H1 (cell line): Measurements from ENCODE around the gene SIGLEC7. TPM values are rescaled to one million over a fixed set of nuclear protein-coding genes. Genes with fewer than 3 reads are reported as not detected.

ENCODE experiments used
- CTCF ChIA-PET: fragments of 300-600 bp; sonication (Branson Sonifier 250); formaldehyde crosslinking; loops from one replicate; lab custom pipeline; 2021; ENCODE audit not compliant: partially characterized antibody; lab: Charles Lee
- POLR2A ChIA-PET: fragments of 300-600 bp; sonication (Branson Sonifier 250); formaldehyde crosslinking; loops from one replicate; lab custom pipeline; 2021; ENCODE audit warnings: inconsistent platforms; ENCODE audit not compliant: partially characterized antibody; lab: Charles Lee
- DNase-seq, 2 experiments: peaks; one replicate each; pipeline versions ENCODE4 v3.0.0 to v3.0.0-alpha.2; 2010 to 2022; ENCODE audit warnings: low spot score in 2 of 2, low read depth in 1 of 2, mixed read lengths in 1 of 2
- FAIRE-seq: peaks from 2 replicates; lab custom pipeline; 2011; peaks lifted over from hg19 to GRCh38; lab: Jason Lieb, UNC
- H2AFZ ChIP-seq: 2 replicates; pipeline ENCODE4 v1.8.1; 2012; ENCODE audit warnings: low read length, inconsistent platforms
- H2AK5ac ChIP-seq: 2 replicates; pipeline ENCODE4 v1.6.1; 2013; ENCODE audit warnings: low read depth, low read length
- H2BK120ac ChIP-seq: replicated peaks from 2 replicates; pipeline ENCODE3; 2013; ENCODE audit warnings: low read depth, low read length, inconsistent platforms
- H2BK12ac ChIP-seq: 2 replicates; pipeline ENCODE4 v1.6.1; 2013; ENCODE audit warnings: low read depth, low read length
- H2BK15ac ChIP-seq: 2 replicates; pipeline ENCODE4 v1.6.1; 2013; ENCODE audit warnings: low read length
- H2BK20ac ChIP-seq: 2 replicates; pipeline ENCODE4 v1.6.1; 2013; ENCODE audit warnings: low read length
- H2BK5ac ChIP-seq: 2 replicates; pipeline ENCODE4 v1.6.1; 2013; ENCODE audit warnings: low read depth, low read length
- H3K14ac ChIP-seq: 2 replicates; pipeline ENCODE4 v1.6.1; 2013; ENCODE audit warnings: inconsistent platforms; ENCODE audit not compliant: insufficient read length
- H3K18ac ChIP-seq: 2 replicates; pipeline ENCODE4 v1.6.1; 2013; ENCODE audit warnings: low read length; ENCODE audit errors: extremely low read depth
- H3K23ac ChIP-seq: 2 replicates; pipeline ENCODE4 v1.6.1; 2013; ENCODE audit warnings: inconsistent platforms; ENCODE audit not compliant: insufficient read length
- H3K23me2 ChIP-seq: 2 replicates; pipeline ENCODE4 v1.6.1; 2013; ENCODE audit warnings: low read depth, low read length
- H3K27ac ChIP-seq: 2 replicates; pipeline ENCODE4 v1.6.1; 2011; ENCODE audit warnings: low read depth, low read length, inconsistent platforms
- H3K27me3 ChIP-seq, 4 experiments: replicated peaks in 1 of 4; 1 replicate in 1 of 4; 2 replicates in 3 of 4; pipeline versions ENCODE4 v1.6.1 to v1.8.1; 2011 to 2013; ENCODE audit warnings: low read length in 3 of 4, mild to moderate bottlenecking in 3 of 4, inconsistent platforms in 2 of 4, mixed read lengths in 2 of 4, moderate library complexity in 1 of 4; ENCODE audit not compliant: control insufficient read depth in 3 of 4, insufficient read depth in 3 of 4; ENCODE audit errors: extremely low read depth in 1 of 4
- H3K36me3 ChIP-seq, 4 experiments: 2 replicates each; pipeline versions ENCODE4 v1.6.1 to v1.8.1; 2011 to 2013; ENCODE audit warnings: mild to moderate bottlenecking in 4 of 4, low read length in 3 of 4, moderate library complexity in 2 of 4, control low read depth in 1 of 4, inconsistent platforms in 1 of 4; ENCODE audit not compliant: insufficient read depth in 4 of 4, control insufficient read depth in 2 of 4
- H3K4ac ChIP-seq: replicated peaks from 2 replicates; pipeline ENCODE3; 2013; ENCODE audit warnings: low read length, low read depth, mixed read lengths, inconsistent platforms; ENCODE audit not compliant: insufficient read length
- H3K4me1 ChIP-seq, 4 experiments: replicated peaks in 1 of 4; 1 replicate in 1 of 4; 2 replicates in 3 of 4; pipeline versions ENCODE4 v1.6.1 to v1.8.1; 2011 to 2013; ENCODE audit warnings: low read length in 3 of 4, inconsistent platforms in 2 of 4, mixed read lengths in 1 of 4; ENCODE audit not compliant: insufficient read depth in 4 of 4, control insufficient read depth in 3 of 4
- H3K4me2 ChIP-seq, 2 experiments: 2 replicates each; pipeline versions ENCODE4 v1.6.1 to v1.8.1; 2011 to 2013; ENCODE audit warnings: low read depth in 2 of 2, low read length in 2 of 2, control low read depth in 1 of 2, inconsistent platforms in 1 of 2, mild to moderate bottlenecking in 1 of 2; ENCODE audit not compliant: insufficient read depth in 1 of 2
- H3K4me3 ChIP-seq, 4 experiments: fragments of 200-600, 300-600 bp in 1 of 4; sonication (generic), shearing (Covaris generic), sonication (Bioruptor Twin) in 1 of 4; 2 replicates each; pipeline versions ENCODE4 v1.5.1 to v1.8.1; 2011 to 2016; ENCODE audit warnings: low read length in 4 of 4, low read depth in 3 of 4, control low read depth in 2 of 4, inconsistent platforms in 2 of 4, mild to moderate bottlenecking in 2 of 4, mixed read lengths in 1 of 4, moderate library complexity in 1 of 4; ENCODE audit not compliant: insufficient read depth in 2 of 4; ENCODE audit errors: extremely low read depth in 1 of 4
- H3K56ac ChIP-seq: replicated peaks from 2 replicates; pipeline ENCODE3; 2013; ENCODE audit warnings: low read depth, mild to moderate bottlenecking, mixed read lengths, low read length, inconsistent platforms; ENCODE audit not compliant: insufficient read length
- H3K79me1 ChIP-seq: 2 replicates; pipeline ENCODE4 v1.6.1; 2013; ENCODE audit warnings: low read depth, low read length, control low read depth
- H3K79me2 ChIP-seq, 2 experiments: 2 replicates each; pipeline versions ENCODE4 v1.6.1 to v1.8.1; 2012 to 2013; ENCODE audit warnings: low read length in 2 of 2, mild to moderate bottlenecking in 2 of 2, inconsistent platforms in 1 of 2; ENCODE audit not compliant: insufficient read depth in 2 of 2, control insufficient read depth in 1 of 2
- H3K9ac ChIP-seq, 4 experiments: replicated peaks in 1 of 4; 1 replicate in 1 of 4; 2 replicates in 3 of 4; pipeline versions ENCODE4 v1.6.1 to v1.8.1; 2011 to 2013; ENCODE audit warnings: low read depth in 3 of 4, low read length in 3 of 4, control low read depth in 2 of 4, mild to moderate bottlenecking in 2 of 4, moderate library complexity in 2 of 4, inconsistent platforms in 1 of 4; ENCODE audit errors: extremely low read depth in 1 of 4
- H3K9me3 ChIP-seq, 2 experiments: 2 replicates each; pipeline versions ENCODE4 v1.6.1 to v1.8.1; 2012 to 2013; ENCODE audit warnings: mild to moderate bottlenecking in 2 of 2, moderate library complexity in 2 of 2, control low read depth in 1 of 2, inconsistent platforms in 1 of 2, low read depth in 1 of 2, low read length in 1 of 2, mixed read lengths in 1 of 2; ENCODE audit not compliant: insufficient read depth in 2 of 2
- H4K20me1 ChIP-seq, 2 experiments: replicated peaks in 1 of 2; 2 replicates each; pipeline versions ENCODE3 to v1.8.1; 2011 to 2013; ENCODE audit warnings: inconsistent platforms in 2 of 2, low read length in 2 of 2, mild to moderate bottlenecking in 1 of 2; ENCODE audit not compliant: insufficient read depth in 2 of 2, control insufficient read depth in 1 of 2
- H4K5ac ChIP-seq: 2 replicates; pipeline ENCODE4 v1.6.1; 2013; ENCODE audit warnings: low read length, low read depth, mixed read lengths, inconsistent platforms; ENCODE audit not compliant: insufficient read length
- H4K8ac ChIP-seq: 2 replicates; pipeline ENCODE4 v1.8.0; 2013; ENCODE audit warnings: mild to moderate bottlenecking, moderate library complexity, low read length, inconsistent platforms; ENCODE audit not compliant: insufficient read depth; ENCODE audit errors: extremely low read depth
- H4K91ac ChIP-seq: replicated peaks from 2 replicates; pipeline ENCODE3; 2013; ENCODE audit warnings: low read length, mixed read lengths, inconsistent platforms; ENCODE audit not compliant: insufficient read length
- BACH1 ChIP-seq: IDR thresholded peaks from 2 replicates; pipeline ENCODE4 v1.6.1; 2012; ENCODE audit warnings: low read length, improper control_type of control experiment
- CTBP2 ChIP-seq: IDR thresholded peaks from 2 replicates; pipeline ENCODE4 v1.7.0; 2011; ENCODE audit warnings: borderline replicate concordance, mild to moderate bottlenecking, moderate library complexity, mixed read lengths, low read length; ENCODE audit not compliant: insufficient read depth, insufficient read length
- EP300 ChIP-seq, 2 experiments: IDR thresholded peaks; 1 replicate in 1 of 2; 2 replicates in 1 of 2; pipeline ENCODE4 v1.6.1; 2011 to 2012; ENCODE audit warnings: low read depth in 2 of 2, low read length in 2 of 2, mild to moderate bottlenecking in 2 of 2, borderline replicate concordance in 1 of 2, inconsistent platforms in 1 of 2, moderate library complexity in 1 of 2
- HDAC2 ChIP-seq, 2 experiments: fragments of 300-600 bp in 1 of 2; sonication (generic) in 1 of 2; IDR thresholded peaks; 2 replicates each; pipeline ENCODE4 v1.6.1; 2011 to 2012; ENCODE audit warnings: low read depth in 2 of 2, low read length in 2 of 2, mild to moderate bottlenecking in 2 of 2, moderate library complexity in 2 of 2, borderline replicate concordance in 1 of 2, inconsistent platforms in 1 of 2
- SIRT6 ChIP-seq: IDR thresholded peaks from one replicate; pipeline ENCODE4 v1.7.1; 2012; ENCODE audit warnings: low read length, inconsistent platforms
- TAF1 ChIP-seq: IDR thresholded peaks from 2 replicates; pipeline ENCODE4 v1.6.1; 2011; ENCODE audit warnings: mild to moderate bottlenecking, low read depth, low read length
- TBP ChIP-seq: IDR thresholded peaks from 2 replicates; pipeline ENCODE4 v1.6.1; 2011; ENCODE audit warnings: low read depth, low read length, improper control_type of control experiment
- YY1 ChIP-seq: IDR thresholded peaks from 2 replicates; pipeline ENCODE4 v1.6.1; 2011; ENCODE audit warnings: low read depth, mild to moderate bottlenecking, low read length
- WGBS, 2 experiments: shearing (Covaris generic) in 1 of 2; methylation state at CpG; one replicate each; pipeline versions ENCODE4 v1.1.6 to v1.1.7; 2013 to 2015; ENCODE audit warnings: low lambda C conversion rate in 2 of 2, mixed read lengths in 2 of 2, inconsistent platforms in 1 of 2, low coverage in 1 of 2, missing lambda C conversion rate in 1 of 2; ENCODE audit not compliant: insufficient replicate concordance in 2 of 2, insufficient coverage in 1 of 2, insufficient read length in 1 of 2; ENCODE audit errors: extremely low coverage in 1 of 2, missing lambda C conversion rate in 1 of 2; 5-methylcytosine and 5-hydroxymethylcytosine counted together
- polyA plus RNA-seq, 7 experiments: library from polyadenylated mRNA; depleted of rRNA in 3 of 7; stranded (reverse) in 5 of 7; unstranded in 2 of 7; fragments of >200 nt in 5 of 7; fragments of 200-250 nt in 2 of 7; gene quantifications; 1 replicate in 5 of 7; 2 replicates in 1 of 7; 4 replicates in 1 of 7; pipeline versions ENCODE4 v1.2.1 to v1.2.3, GENCODE V29; 2011 to 2013; ENCODE audit warnings: missing spikeins in 2 of 7, mixed read lengths in 2 of 7
- total RNA-seq: library from RNA; stranded (reverse); fragmentation: NEBNext Ultra II Directional; extraction: Animal tissue kit (Norgen Biotek cat#: 25700); gene quantifications from 2 replicates; pipeline ENCODE4 v1.2.1, GENCODE V29; 2021
- TF ChIP-seq, protein P1 (sequence below): IDR thresholded peaks from 2 replicates; pipeline ENCODE4 v1.6.1; 2011; ENCODE audit warnings: low read depth, mild to moderate bottlenecking, low read length; ENCODE audit not compliant: insufficient read depth

Gene SIGLEC7
- total and polyA plus RNA-seq, 2 of the 8 experiments (the other 6 are each of a cell fraction or from before 2014, with no cell fraction given), result not detected

DNA sequence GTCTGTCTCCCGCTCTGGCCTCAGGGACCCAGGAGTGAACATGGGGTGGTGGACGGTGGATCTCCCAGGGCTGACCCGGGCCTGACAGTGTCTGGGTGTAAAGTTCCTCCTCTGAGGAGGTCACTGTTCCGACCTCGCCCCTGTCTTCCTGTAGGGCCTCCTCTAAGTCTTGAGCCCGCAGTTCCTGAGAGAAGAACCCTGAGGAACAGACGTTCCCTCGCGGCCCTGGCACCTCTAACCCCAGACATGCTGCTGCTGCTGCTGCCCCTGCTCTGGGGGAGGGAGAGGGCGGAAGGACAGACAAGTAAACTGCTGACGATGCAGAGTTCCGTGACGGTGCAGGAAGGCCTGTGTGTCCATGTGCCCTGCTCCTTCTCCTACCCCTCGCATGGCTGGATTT, 17.4 kb upstream of the SIGLEC7 start, which contains the start of gene SIGLEC9:
Gene SIGLEC9, plus strand, starts transcription at position 178 of the 400 bp plus-strand sequence. Its CDS starts 69 bp downstream, at position 247.
- POLR2A ChIA-PET, result no interaction called here
- Histone ChIP-seq H3K79me2 (no peaks in the 10 kb centered on the region), H4K20me1 (no peaks in the 10 kb centered on the region), H2BK20ac (no peak within 1 kb of the TSS), H2BK120ac (no peak within 1 kb of the TSS), H4K8ac (no peak within 1 kb of the TSS), H3K23me2 (no peaks in the 10 kb centered on the region; the same call in 1 of the 2 replicates), H3K4me3 (no peak within 1 kb of the TSS), H3K23ac (no peak within 1 kb of the TSS), H3K36me3 (no peaks in the 10 kb centered on the region), H3K56ac (no peak within 1 kb of the TSS), H3K9ac (no peak within 1 kb of the TSS), H3K27ac (no peak within 1 kb of the TSS), H2BK5ac (no peak within 1 kb of the TSS), H2AK5ac (no peak within 1 kb of the TSS), H3K14ac (no peak within 1 kb of the TSS), H4K91ac (no peak within 1 kb of the TSS), H3K79me1 (no peaks in the 10 kb centered on the region), H2AFZ (no peak within 1 kb of the TSS; the same call in 1 of the 2 replicates), H3K9me3 (no peaks in the 10 kb centered on the region), H3K4ac (no peak within 1 kb of the TSS), H2BK15ac (no peak within 1 kb of the TSS), H2BK12ac (no peak within 1 kb of the TSS), H4K5ac (no peak within 1 kb of the TSS), H3K18ac (no peak within 1 kb of the TSS), H3K4me1 (peaks cover 0 to 2% (median 0%) of the 10 kb centered on the region in 4 experiments; a peak in 1 of 7 replicates), H3K27me3 (no peaks in the 10 kb centered on the region; a peak in 1 of 7 replicates), H3K4me2 (no peak within 1 kb of the TSS)
- WGBS, 2 experiments, result 92% methylated on average over 7 of the region's 14 CpGs; no CpG with 5 or more reads in 1 of the 2 experiments
- FAIRE-seq (no peak), DNase-seq (no peak)
- CTCF ChIA-PET, result no interaction called here
- TF ChIP-seq CTBP2 (no peak), TBP (no peak), YY1 (no peak), BACH1 (no peak), HDAC2 (IDR thresholded peaks at IDR 0.05; ENCODE audit: borderline replicate concordance in 1 of 2, low read depth in 2 of 2, low read length in 2 of 2) (no peak), SIRT6 (no peak), EP300 (IDR thresholded peaks at IDR 0.05; ENCODE audit: borderline replicate concordance in 1 of 2, low read depth in 2 of 2, low read length in 2 of 2) (no peak), TAF1 (no peak)
- TF ChIP-seq, protein P1, sequence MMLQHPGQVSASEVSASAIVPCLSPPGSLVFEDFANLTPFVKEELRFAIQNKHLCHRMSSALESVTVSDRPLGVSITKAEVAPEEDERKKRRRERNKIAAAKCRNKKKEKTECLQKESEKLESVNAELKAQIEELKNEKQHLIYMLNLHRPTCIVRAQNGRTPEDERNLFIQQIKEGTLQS, result no peak
